C4-2B (cell line): ENCODE results near the gene LCE6A.

Experiments
- ZFX ChIP-seq: fragments of 450-650 bp; IDR thresholded peaks from 2 replicates; pipeline ENCODE4 v1.6.1; 2017
- TF ChIP-seq, protein P1 (sequence below): fragments of 450-650 bp; conservative IDR thresholded peaks from 2 replicates; pipeline ENCODE4 v1.5.1; 2017; ENCODE audit warnings: mild to moderate bottlenecking

DNA sequence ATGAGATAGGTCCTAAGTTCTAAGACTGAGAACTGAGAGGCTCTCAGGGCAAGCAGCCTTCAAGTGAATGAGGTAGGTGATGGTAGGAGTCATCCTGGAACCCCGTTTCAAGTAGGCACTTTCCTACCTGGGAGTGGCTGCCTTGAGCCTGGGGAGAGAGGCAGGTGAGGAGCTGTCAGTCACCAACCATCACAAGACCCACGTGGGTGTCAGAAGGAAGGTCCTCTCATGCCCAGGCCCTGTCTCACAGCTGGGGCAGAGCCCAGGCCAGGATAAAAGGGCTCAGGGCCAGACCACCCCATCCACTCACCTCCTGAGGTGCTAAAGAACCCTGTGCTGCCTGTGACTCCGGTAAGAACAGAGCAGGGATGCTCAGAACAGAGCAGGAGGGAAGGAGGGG, 46.2 kb upstream of the LCE6A start, which contains the start of gene LCE1D:
- TF ChIP-seq, protein P1, sequence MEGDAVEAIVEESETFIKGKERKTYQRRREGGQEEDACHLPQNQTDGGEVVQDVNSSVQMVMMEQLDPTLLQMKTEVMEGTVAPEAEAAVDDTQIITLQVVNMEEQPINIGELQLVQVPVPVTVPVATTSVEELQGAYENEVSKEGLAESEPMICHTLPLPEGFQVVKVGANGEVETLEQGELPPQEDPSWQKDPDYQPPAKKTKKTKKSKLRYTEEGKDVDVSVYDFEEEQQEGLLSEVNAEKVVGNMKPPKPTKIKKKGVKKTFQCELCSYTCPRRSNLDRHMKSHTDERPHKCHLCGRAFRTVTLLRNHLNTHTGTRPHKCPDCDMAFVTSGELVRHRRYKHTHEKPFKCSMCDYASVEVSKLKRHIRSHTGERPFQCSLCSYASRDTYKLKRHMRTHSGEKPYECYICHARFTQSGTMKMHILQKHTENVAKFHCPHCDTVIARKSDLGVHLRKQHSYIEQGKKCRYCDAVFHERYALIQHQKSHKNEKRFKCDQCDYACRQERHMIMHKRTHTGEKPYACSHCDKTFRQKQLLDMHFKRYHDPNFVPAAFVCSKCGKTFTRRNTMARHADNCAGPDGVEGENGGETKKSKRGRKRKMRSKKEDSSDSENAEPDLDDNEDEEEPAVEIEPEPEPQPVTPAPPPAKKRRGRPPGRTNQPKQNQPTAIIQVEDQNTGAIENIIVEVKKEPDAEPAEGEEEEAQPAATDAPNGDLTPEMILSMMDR, result no peak
- TF ChIP-seq ZFX, result no peak
